Transverse colon (tissue), 4 donors: ENCODE results near the gene TPD52L2.

Experiments
- CTCF ChIP-seq, 5 experiments: fragments of 200-600 bp in 3 of 5; fragments of 450-650 bp in 2 of 5; sonication (generic) in 3 of 5; IDR thresholded peaks; 1 replicate in 2 of 5; 2 replicates in 3 of 5; pipeline ENCODE4 v1.5.1; 2016 to 2017; ENCODE audit warnings: antibody characterized with exemption in 5 of 5, inconsistent platforms in 3 of 5, mild to moderate bottlenecking in 2 of 5, moderate library complexity in 1 of 5
- POLR2A ChIP-seq: fragments of 450-650 bp; IDR thresholded peaks from one replicate; pipeline ENCODE4 v1.6.1; 2016; ENCODE audit warnings: antibody characterized with exemption, mild to moderate bottlenecking, moderate library complexity
- POLR2AphosphoS5 ChIP-seq, 3 donors: sonication (generic); formaldehyde crosslinking; IDR thresholded peaks; one replicate each; pipeline ENCODE4 v1.6.1; 2016; ENCODE audit warnings: antibody characterized with exemption in 3 of 3

- TF ChIP-seq POLR2AphosphoS5 (IDR thresholded peaks at IDR 0.05) (no peak), POLR2A (no peak), CTCF (IDR thresholded peaks at IDR 0.05) (no peak)
Observed at GRCh38 chr20:63895202-63895951, 30.3 kb downstream of the TPD52L2 start.
